ENCODE data around the gene LIG1.

The LIG1 gene

DNA sequence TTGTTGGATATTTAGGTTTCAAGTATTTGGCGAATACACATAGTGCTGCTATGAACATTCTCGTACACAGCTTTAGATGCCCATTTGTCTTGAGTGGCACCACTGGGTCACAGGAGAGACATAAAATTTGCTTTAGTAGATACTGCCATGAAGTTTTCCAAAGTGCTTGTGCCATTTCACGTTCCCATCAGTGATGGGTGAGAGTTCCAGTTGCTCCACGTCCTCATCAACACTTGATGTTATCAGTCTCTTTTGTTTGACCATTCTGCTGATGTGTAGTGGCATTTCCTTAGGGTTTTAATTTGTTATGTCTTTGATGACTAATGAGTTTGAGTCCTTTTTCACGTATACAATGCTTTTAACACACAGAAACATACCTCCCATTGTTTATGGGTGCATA lies 11.4 kb upstream of the LIG1 start:
- DNase-seq: no peak

DNA sequence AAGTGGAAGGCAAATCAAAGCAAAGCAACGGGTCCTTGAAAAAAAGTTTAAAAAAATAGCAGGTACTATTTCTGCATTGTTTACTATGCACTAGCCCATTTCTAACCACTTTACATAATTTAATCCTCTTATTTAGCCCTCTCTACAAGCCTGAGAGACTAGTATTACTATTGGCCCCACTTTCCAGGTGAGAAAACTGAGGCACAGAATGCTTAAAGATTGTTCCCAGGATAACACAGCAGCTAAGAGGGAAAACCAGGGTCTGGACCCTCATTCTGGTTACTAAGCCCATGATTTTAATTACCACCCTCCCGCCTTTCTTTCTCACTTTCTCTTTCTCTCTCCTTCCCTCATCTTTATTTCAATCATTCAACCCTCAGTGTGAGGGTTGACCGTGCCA lies 6.1 kb upstream of the LIG1 start:
- no peak for DNase-seq

DNA sequence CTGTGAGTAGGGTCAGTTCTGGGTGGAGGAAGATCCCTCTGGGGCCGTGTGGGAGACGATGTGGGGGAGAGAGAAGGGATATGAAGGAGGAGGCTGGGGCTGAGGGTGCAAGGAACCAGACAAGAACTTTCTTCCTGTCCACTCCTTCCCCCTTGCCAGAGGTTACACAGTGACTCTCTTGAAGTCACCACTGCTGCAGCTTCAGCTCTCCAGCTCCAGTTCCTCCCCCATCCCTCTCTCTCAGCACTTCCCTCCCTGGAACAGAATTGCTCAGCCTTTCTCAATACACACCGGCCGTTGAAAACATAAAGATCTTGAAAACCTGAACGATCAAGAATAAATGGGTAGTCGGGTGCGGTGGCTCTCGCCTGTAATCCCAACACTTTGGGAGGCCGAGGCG lies 5.4 kb upstream of the LIG1 start:
- DNase-seq: no peak

- DNase-seq: no peak
Measured at GRCh38 chr19:48174445-48175030, 4.4 kb upstream of the LIG1 start.

GRCh38 chr19:48171710-48172109 lies 1.6 kb upstream of the LIG1 start:
- DNase-seq: no peak

DNA sequence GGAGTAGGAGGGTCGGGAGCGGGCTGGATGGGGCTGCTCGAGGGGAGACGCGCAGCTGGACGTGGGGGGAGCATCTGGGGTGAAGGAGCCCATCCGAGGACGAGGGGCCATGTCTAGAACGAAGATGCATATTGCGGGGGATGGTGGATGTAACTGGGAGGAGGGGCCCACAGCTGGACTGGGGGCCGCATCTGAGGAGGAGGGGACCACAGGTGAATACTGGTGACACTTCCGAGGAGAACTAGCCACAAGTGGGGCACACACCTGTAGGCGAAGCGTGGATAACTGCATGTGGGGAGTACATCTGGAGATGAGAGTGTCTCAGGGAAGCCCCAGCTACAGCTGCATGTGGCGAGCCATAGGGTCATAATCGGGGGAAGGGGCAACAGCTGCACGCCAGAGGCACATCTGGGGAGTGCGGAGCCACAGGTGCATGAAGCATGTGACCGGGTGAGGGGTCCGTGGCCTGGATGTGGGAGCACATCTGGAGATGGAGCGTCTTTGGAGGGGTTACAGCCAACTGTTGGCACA lies 738 bp upstream of the LIG1 start:
- DNase-seq: no peak

DNA sequence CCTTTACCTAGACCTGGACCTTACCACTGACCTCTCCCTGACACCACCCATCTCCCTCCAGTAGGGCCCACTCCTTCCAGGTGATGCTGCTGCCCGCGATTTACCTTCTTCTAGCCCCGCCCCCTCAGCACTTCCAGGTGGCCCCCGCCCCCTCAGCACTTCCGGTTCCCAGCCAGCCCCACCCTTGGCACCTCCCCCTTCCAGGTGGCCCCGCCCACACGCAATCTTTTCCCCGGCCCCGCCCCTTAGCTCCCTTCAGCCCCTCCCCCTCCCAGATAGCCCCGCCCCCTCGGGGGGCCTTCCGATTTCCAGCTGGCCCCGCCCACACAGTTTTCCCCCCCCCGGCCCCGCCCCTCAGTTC lies 586 bp downstream of the LIG1 start:
- peak; percentile 80 to 89 (median 82) for DNase-seq

DNA sequence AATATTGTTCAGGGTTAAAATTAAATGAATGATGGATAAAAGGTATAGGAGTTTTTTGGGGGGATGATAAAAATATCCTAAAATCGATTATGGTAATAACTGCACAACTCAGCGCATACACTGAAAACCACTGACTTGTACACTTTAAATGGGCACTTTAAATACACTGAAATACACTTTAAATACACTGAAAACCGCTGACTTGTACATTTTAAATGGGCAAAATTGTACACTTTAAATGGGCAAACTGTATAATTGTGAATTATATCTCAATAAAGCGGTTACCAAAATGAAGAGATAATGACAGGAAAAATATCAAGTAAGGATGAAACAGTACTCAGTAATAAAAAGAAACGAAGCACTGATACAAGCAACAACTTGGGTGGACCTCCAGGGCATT lies 1.5 kb downstream of the LIG1 start:
- DNase-seq: no peak

DNA sequence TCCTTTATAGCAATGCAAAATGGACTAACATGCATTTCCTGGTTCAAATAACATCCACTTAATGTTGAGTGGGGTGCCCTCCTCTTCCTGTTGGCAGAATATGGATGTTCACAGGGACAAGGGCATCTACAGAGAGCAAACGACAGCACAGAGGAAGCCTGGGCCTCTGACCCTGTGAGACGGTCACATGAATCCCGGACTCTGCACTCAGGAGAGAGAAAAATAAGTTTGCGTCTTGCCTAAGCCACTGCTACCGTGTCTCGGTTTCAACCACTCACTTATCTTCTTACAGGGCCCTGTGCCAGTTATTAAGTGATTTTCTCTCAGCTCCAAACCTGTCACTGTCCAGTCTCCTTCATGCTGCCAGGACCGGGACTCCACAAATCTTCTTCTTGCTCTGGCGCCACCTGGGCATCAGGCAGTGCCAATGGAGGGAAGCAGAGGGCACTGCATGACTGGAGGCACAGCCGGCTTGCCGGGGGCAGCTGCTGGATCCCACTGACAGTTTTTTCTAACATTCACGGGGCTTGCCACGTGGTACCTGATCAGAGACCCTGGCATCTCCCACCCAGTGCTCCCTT lies 11.8 kb downstream of the LIG1 start:
- no peak for DNase-seq

- no peak for DNase-seq
Measured at GRCh38 chr19:48154003-48154402, 16.1 kb downstream of the LIG1 start.

DNA sequence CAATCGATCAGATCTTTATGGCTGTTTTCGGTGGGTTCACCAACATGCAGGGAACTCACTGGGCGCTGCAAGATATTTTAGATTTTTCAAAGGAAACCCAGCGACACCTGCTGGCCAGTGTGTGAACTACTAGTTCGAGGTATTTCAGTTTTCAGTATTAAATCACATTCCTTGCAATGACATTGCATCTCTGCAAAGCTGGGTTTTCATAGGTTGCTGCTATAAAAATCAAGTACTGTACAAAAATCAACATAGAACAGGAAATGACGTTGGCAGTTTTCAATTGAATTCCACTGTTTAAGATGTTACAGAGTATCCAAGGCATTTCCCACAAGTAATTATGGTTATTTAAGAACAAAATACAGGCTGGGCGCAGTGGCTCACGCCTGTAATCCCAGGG lies 17.6 kb downstream of the LIG1 start:
- DNase-seq: peak; percentile 8 to 63 (median 62)

DNA sequence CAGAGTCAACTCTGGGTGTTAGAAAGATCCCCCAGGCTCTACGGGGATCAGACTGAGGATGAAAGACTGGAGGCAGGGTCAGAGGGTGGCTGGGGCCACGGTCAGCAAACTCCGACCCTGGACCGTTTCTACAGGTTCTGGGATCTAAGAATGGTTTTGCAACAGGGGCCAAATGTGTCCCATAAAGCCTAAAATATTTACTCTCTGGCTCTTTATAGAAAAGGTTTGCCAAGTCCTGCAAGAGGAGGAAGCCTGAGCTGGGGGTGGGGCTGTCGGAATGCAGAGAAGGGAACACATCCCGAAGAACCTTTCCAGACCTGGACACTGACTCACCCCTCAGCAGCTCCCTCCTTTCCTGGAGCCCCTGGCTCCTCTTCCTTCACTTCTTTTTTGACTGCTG lies 20.7 kb downstream of the LIG1 start:
- DNase-seq: no peak

- DNase-seq: no peak
Measured at GRCh38 chr19:48148576-48148975, 21.6 kb downstream of the LIG1 start.

- no peak for DNase-seq
Measured at GRCh38 chr19:48147597-48148175, 22.5 kb downstream of the LIG1 start.

DNA sequence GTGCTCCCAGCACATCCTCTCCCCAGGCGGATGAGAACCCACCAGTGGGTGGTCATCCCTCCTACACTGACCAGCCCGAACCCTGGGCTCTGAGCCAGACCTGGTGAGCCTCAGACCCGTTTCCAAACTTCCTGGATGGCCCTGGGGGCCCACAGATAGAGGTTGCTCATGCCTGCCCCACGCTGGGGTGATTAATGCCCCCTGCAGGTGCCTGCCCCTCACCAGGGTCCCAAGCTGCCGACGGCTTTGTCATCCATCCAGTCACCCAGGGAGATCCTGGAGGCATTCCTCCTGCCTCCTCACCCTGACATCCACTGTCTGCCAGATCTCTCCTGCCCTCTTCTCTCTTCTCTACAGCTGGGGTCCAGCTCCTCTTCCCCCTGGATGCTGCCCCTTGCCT lies 31.1 kb downstream of the LIG1 start:
- DNase-seq: no peak

DNA sequence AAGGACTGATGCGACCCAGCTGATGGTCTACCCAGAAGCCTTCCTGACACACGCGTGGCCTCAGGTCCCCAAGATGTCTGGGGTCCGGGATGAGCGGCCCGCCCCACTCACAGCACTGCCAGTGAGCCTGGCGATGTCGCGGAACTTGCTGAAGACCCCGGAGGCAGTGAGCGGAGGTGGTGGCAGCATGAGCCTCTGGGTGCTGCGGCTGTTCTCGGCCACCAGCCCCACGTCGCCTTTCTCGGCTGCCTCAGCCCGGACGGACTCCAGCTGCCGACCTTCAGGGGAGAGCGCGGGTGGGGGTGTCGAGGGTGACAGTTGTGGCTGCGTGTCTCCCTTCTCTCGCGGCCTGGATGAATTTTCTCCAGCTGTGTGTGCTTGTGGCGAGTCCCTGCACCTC lies 32.7 kb downstream of the LIG1 start:
- no peak for DNase-seq

DNA sequence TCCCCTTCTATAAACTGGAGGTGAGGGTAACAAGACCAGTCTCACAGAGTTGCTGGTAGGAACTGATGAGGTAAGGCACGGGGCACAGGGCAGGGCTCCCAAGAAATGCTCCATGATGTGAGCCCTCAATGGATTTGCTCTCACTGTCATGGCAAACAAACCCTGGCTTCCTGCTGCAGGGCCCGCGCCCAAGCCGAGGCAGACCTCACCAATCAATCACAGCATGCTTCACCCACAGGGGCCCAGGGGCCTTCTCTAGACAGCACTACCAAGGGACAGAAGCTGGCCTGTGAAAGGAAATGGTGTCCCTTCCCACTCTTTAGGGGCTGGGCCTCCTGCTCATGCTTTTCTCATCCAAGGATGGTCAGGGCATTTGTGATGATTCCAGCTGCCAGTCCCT lies 33.6 kb downstream of the LIG1 start:
- DNase-seq: no peak

- peak in 2 of 3 experiments; percentile 6 to 37 for DNase-seq
Measured at GRCh38 chr19:48135411-48135810, 34.7 kb downstream of the LIG1 start.

DNA sequence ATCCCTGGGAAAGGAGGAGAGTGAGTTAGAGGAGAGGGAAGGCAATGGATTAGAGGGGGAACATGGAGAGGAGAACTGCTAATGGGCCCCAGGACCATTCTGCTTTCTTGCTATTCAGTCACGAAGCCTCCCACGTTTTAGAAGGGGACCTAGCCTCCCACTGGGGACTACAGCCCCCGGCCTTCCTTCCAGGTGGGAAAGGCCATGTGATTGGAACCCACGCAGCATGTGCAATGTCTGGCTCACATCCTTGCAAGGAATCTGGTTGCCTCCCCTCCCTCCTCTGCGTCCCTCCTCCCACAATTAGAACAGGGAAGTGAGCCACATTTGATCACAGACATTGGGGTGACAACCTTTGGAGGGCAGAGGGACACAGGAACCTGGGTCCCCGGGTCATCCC lies 37.0 kb downstream of the LIG1 start:
- no peak for DNase-seq

GRCh38 chr19:48127561-48127960 lies 42.6 kb downstream of the LIG1 start:
- DNase-seq: no peak

- no peak for DNase-seq
Measured at GRCh38 chr19:48123907-48124651, 46.1 kb downstream of the LIG1 start.

GRCh38 chr19:48122421-48122820 lies 47.7 kb downstream of the LIG1 start:
- no peak for DNase-seq

GRCh38 chr19:48121909-48122371 lies 48.2 kb downstream of the LIG1 start:
- DNase-seq: no peak

DNA sequence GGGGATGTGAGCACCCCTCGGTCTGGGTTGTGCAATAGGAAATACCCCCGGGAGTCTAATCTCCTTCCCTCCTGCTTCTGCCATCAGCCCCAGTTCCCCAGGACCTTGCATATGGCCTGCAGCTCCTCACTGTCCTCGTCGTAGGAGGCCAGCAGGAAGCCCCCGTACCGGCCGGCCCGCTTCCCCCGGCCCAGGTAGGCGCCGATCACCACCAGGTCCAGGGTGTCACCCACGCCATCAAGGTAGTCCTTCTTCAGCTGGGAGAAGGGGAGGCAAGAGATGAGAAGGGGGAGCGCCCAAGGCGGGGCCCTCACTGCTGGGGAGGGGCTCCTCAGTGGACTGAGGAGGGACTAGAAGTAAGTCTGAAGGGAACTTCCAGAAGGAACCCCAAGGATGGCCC lies 49.1 kb downstream of the LIG1 start:
- no peak for DNase-seq
